GM13976 (cell line): ENCODE results near the gene RGPD3.

ENCODE experiments used
- DNase-seq: peaks from one replicate; pipeline ENCODE4 v3.0.0; 2012; ENCODE audit warnings: low spot score
- in situ Hi-C: fragments of 300-500 bp; cut with MboI; formaldehyde crosslinking; loops from one replicate; pipeline ENCODE4 v1.12.0; 2022; ENCODE audit warnings: low sequenced_read_pairs, mixed read lengths, inconsistent platforms; ENCODE audit not compliant: unreplicated experiment
- TF ChIP-seq, protein P1 (sequence below): IDR thresholded peaks from 2 replicates; pipeline ENCODE4 v1.5.1; 2012; ENCODE audit warnings: borderline replicate concordance, mild to moderate bottlenecking; ENCODE audit not compliant: insufficient read depth; ENCODE audit errors: extremely low read depth, missing control alignments, control extremely low read depth

Gene RGPD3

DNA sequence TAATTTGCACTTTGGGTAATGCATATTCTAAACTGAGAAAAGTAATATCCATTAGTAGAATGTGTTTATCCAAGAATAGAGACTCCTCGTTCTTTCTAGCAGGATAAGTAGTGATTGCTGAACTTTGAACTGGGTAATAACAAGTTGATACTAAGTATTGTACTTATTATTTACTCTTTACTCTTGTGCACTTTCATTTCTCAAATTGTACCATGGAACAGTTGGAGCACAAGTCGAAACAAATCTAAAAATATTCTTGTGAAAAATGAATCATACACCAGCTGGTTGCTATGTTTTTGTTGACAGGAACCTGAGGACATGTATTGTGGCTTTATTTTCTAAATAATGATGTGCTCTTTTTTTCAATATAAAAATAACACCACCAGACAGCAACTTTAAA is 111.9 kb downstream of the RGPD3 start:
- in situ Hi-C loops = no loop called here
- TF ChIP-seq, protein P1, sequence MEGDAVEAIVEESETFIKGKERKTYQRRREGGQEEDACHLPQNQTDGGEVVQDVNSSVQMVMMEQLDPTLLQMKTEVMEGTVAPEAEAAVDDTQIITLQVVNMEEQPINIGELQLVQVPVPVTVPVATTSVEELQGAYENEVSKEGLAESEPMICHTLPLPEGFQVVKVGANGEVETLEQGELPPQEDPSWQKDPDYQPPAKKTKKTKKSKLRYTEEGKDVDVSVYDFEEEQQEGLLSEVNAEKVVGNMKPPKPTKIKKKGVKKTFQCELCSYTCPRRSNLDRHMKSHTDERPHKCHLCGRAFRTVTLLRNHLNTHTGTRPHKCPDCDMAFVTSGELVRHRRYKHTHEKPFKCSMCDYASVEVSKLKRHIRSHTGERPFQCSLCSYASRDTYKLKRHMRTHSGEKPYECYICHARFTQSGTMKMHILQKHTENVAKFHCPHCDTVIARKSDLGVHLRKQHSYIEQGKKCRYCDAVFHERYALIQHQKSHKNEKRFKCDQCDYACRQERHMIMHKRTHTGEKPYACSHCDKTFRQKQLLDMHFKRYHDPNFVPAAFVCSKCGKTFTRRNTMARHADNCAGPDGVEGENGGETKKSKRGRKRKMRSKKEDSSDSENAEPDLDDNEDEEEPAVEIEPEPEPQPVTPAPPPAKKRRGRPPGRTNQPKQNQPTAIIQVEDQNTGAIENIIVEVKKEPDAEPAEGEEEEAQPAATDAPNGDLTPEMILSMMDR = no peak
- DNase-seq = no peak

DNA sequence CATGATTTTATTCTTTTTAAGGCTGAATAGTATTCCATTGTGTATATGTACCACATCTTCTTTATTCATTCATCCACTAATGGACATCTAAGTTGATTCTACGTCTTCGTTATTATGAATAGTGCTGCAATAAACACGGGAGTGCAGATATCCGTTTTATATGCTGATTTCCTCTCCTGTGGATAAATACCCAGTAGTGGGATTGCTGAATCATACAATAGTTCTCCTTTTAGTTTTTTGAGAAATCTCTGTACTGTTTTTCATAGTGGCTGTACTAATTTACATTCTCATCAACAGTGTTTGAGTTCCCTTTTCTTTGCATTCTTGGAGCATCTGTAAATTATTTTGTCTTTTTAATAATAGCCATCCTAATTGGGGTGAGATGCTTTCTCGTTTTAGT is 114.5 kb downstream of the RGPD3 start:
- TF ChIP-seq, protein P1 = no peak

DNA sequence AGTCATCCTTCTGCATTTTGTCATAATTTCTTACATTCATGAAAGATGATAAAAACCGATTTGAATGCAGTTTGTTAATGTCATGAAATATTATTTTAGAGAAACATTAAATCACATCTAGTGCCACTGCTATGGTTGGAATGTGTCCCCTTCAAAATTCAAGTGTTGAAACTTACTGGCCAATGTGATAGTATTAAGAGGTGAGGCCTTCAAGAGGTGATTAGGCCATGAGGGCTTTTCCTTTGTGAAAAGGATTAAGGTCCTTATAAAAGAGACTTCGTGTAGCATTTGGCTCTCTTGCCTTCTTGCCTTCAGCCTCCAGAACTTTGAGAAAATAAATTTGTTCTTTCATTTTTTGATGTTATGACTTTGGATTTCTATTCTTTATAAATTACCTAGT is 117.2 kb downstream of the RGPD3 start:
- in situ Hi-C loops = no loop called here
- no peak for DNase-seq
- TF ChIP-seq, protein P1 = no peak

More for the DNA sequence above, 114.5 kb downstream of the RGPD3 start:
- in situ Hi-C loops = no loop called here
- DNase-seq = no peak

DNA sequence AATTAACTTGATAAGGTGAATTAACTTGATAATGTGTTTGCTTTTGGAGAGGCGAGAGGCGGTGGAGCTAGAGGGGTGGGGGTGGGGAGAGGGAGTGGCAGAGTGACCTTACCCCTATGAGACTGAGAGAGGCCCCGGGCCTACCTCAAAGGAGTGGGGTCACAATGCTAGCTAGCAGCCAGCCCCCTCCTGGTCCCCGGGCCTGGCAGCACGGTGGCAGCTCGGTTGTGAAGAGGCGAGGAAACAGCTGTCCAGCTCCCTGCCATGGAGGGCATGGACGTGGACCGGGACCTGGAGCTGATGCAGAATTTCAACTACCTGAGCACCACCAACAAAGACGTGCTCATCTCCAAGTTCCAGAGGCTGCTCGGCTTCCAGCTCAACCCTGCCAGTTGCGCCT is 123.9 kb downstream of the RGPD3 start:
- in situ Hi-C loops = no loop called here
- DNase-seq = no peak
- TF ChIP-seq, protein P1 = no peak

DNA sequence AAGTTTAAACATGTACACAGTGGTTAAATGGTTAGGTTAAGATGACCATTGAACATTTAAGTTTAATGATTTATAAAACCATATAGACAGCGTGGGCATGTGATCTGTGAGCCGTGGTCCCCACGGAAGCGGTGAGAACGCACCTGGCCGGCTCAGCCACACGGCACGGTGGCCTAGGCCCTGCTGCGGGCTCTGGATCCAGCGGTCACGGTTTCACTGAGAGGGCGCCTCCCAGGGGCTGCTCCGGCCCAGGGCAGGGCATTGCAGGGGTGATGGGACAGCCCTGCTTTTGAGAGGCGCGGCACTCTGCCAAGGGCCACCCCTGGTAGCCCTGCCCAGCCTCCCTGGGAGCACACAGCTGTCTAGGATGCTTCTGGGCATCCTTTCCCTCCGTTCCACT is 124.9 kb downstream of the RGPD3 start:
- in situ Hi-C loops = no loop called here
- TF ChIP-seq, protein P1 = no peak
- DNase-seq = no peak

DNA sequence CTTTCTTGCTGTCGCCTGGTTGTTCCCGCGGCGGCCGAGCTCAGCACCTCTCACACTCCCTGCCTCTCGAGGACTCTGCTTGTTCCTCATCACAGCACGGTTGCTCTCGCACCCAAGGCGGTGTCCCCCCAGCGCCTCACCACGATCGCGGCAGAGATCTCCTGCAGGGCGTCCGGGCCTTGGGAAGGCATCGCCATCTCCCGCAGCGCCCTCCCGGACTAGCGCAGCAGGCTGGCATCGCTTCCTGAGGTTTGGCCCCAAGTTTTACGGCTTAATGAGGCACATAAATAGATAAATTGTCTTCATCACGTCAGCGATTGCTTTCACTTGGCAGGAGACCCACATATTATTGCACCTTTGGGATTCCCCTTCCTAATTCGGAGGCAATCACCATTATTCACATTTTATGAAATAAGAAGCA is 125.4 kb downstream of the RGPD3 start:
- no peak for DNase-seq
- TF ChIP-seq, protein P1 = no peak
- in situ Hi-C loops = no loop called here

DNA sequence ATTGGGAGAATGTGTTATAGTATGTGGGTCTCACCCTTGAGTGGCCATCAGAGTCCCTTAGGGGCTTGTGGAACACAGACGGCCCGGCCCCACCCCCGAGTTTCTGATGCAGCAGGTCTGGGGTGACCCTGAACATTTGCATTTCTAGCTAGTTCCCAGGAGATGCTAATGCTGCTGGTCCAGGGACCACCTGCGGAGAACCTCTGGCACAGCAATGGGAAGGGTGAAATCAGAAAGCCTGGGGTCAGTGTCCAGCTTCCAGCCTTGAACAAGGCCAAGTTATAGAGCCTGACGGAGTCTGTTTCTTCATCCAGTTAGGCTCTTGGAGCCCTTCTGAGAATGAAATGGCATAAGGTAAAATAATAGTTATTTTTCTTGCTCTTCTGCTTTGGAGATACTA is 126.5 kb downstream of the RGPD3 start:
- in situ Hi-C loops = no loop called here
- TF ChIP-seq, protein P1 = no peak
- no peak for DNase-seq
